22Rv1 (cell line): ENCODE results near the gene ABL2.

Experiments
- H3K27ac ChIP-seq: fragments of 450-650 bp; 2 replicates; pipeline ENCODE4 v1.5.1; 2017
- ZFX ChIP-seq: fragments of 450-650 bp; IDR thresholded peaks from 2 replicates; pipeline ENCODE4 v1.6.1; 2017; ENCODE audit warnings: antibody characterized with exemption, borderline replicate concordance
- TF ChIP-seq, protein P1 (sequence below): fragments of 450-650 bp; IDR thresholded peaks from 2 replicates; pipeline ENCODE4 v1.5.1; 2017; ENCODE audit warnings: mild to moderate bottlenecking

The ABL2 gene

DNA sequence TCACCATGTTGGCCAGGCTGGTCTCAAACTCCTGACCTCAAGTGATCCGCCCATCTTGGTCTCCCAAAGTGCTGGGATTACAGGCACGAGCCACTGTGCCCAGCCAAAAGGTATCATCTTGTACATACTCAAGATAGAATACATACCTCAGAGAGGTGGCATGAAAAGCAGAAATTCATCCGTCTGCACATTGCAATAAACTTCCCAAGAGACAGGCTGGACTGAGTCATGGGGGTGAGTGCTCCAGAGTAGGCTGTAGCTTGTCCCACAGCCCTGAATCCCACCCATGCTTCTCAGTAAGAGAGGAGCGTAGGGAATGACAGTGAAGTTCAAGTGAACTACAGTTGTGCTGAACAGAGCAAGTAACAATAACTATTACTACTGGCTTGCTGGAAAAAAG lies 127.9 kb downstream of the ABL2 start:
- TF ChIP-seq, protein P1, sequence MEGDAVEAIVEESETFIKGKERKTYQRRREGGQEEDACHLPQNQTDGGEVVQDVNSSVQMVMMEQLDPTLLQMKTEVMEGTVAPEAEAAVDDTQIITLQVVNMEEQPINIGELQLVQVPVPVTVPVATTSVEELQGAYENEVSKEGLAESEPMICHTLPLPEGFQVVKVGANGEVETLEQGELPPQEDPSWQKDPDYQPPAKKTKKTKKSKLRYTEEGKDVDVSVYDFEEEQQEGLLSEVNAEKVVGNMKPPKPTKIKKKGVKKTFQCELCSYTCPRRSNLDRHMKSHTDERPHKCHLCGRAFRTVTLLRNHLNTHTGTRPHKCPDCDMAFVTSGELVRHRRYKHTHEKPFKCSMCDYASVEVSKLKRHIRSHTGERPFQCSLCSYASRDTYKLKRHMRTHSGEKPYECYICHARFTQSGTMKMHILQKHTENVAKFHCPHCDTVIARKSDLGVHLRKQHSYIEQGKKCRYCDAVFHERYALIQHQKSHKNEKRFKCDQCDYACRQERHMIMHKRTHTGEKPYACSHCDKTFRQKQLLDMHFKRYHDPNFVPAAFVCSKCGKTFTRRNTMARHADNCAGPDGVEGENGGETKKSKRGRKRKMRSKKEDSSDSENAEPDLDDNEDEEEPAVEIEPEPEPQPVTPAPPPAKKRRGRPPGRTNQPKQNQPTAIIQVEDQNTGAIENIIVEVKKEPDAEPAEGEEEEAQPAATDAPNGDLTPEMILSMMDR, result no peak
- TF ChIP-seq ZFX, result no peak
- no peak overlapping the region for H3K27ac ChIP-seq

DNA sequence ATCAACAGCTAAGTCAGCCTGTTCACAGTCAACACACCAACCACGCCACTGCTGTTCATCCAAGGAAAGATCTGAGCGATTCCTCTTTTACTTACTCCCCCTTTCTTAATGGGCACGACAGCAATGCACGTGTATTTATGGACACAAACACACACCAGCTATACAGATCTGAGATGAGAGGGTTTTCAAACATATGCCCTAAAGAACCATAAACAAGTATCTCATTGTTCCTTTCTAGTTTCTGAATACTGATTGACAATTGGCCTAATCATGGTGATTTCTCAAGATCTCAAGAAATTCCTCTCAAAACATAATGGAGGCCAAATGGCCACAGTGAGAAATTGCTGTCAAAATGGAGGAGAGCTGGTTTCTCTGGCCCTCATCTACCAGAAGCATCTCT lies 129.6 kb downstream of the ABL2 start:
- TF ChIP-seq, protein P1, result no peak
- no peak for TF ChIP-seq ZFX
- H3K27ac ChIP-seq, result no peak overlapping the region

GRCh38 chr1:179095924-179096323 lies 133.6 kb downstream of the ABL2 start:
- peak overlapping the region; percentile 24 for H3K27ac ChIP-seq
- TF ChIP-seq ZFX, result no peak
- TF ChIP-seq, protein P1, result no peak

GRCh38 chr1:179095377-179095776 lies 134.1 kb downstream of the ABL2 start:
- peak overlapping the region; percentile 24 for H3K27ac ChIP-seq
- TF ChIP-seq ZFX, result no peak
- TF ChIP-seq, protein P1, result no peak

DNA sequence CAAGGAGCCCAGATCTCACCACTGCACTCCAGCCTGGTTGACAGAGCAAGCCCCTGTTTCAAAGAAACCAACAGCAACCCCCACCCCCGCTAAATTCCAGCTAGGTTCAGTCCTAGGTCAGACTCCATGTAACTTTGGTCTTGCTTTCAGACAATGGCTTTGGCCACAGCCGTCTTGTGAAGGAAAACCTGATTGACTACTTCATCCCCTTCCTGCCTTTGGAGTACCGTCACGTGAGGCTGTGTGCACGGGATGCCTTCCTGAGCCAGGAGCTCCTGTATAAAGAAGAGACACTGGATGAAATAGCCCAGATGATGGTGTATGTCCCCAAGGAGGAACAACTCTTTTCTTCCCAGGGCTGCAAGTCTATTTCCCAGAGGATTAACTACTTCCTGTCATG lies 134.7 kb downstream of the ABL2 start:
- peak overlapping the region; percentile 24; the same call in 1 of the 2 replicates for H3K27ac ChIP-seq
- TF ChIP-seq, protein P1, result no peak
- no peak for TF ChIP-seq ZFX

DNA sequence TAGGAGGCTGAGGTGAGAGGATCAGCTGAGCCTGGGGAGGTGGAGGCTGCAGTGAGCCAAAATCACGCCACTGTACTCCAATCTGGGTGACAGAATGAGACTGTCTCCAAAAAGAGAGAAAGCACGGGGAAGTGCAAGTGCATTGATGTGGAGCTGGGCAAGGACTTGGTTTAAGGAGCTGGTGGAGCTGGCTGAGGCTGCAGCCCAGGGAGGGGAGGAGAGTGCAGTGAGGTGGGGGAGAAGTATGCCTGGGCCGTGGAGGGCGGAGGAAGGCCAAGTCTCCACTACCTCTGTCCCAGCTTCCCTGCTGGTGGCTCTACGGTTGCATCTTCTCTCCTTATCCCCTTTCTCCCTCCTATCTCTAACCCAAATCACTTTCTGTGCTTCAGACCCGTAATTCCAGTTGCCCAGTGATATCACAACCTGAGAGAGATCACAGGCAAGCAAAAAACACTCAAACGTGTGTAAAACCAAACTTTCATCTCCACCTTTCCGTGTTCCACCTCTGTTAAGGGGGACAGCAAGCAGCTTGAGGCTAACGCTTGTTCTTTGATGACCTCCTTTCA lies 136.5 kb downstream of the ABL2 start:
- TF ChIP-seq, protein P1, result no peak
- TF ChIP-seq ZFX, result no peak
- no peak overlapping the region for H3K27ac ChIP-seq

- no peak for TF ChIP-seq ZFX
- TF ChIP-seq, protein P1, result no peak
- no peak overlapping the region for H3K27ac ChIP-seq
These were observed 137.7 kb downstream of the ABL2 start for GRCh38 chr1:179091691-179092165.
